ENCODE data around the gene CPED1.

- no peak for TF ChIP-seq EZH2phosphoT487 (IDR thresholded peaks at IDR 0.05; ENCODE audit: borderline replicate concordance, low read depth, low read length)
- no peak for TF ChIP-seq CTCF (conservative IDR thresholded peaks at IDR 0.05; ENCODE audit: low read length)
Measured at GRCh38 chr7:121271916-121272315, 283.4 kb downstream of the CPED1 start.

Data from OCI-LY7 (cell line).